ENCODE results near the gene FBXL13.

The FBXL13 gene

DNA sequence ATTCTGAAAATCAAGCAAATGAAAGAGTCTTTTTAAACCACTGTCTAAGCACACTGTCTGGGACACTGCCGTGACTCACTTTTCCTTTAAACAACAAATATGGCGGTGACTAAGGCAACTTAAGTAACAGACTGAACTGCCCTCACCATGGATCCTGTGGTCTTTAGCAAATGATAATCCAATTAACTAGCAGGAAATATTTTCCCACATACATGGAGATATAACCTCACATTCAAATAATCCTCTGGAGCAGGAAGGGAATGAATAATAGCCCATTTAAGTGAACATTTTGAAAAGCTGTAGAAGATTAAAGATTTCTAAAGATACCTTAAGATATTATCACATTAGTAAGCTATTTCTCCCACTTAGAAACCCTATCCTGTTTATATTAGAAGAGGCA, 202.1 kb downstream of the FBXL13 start:
- Histone ChIP-seq H3K27me3 (ENCODE audit: insufficient read depth, low read depth) (no peaks in the 10 kb centered on the region), H3K79me2 (ENCODE audit: insufficient read depth, low read depth) (no peaks in the 10 kb centered on the region), H2AFZ (ENCODE audit: low read depth) (no peak overlapping the region), H3K9ac (no peak overlapping the region), H3K27ac (no peak overlapping the region), H3K36me3 (ENCODE audit: insufficient read depth) (no peaks in the 10 kb centered on the region), H3K4me1 (ENCODE audit: low read depth, poor library complexity, severe bottlenecking) (no peaks in the 10 kb centered on the region), H3K4me3 (IDR thresholded peaks at IDR 0.05; ENCODE audit: insufficient read depth, low read depth, low read length) (no peak overlapping the region), H3K4me2 (no peak overlapping the region), H4K20me1 (ENCODE audit: insufficient read depth) (no peaks in the 10 kb centered on the region)
- TF ChIP-seq, protein P1, sequence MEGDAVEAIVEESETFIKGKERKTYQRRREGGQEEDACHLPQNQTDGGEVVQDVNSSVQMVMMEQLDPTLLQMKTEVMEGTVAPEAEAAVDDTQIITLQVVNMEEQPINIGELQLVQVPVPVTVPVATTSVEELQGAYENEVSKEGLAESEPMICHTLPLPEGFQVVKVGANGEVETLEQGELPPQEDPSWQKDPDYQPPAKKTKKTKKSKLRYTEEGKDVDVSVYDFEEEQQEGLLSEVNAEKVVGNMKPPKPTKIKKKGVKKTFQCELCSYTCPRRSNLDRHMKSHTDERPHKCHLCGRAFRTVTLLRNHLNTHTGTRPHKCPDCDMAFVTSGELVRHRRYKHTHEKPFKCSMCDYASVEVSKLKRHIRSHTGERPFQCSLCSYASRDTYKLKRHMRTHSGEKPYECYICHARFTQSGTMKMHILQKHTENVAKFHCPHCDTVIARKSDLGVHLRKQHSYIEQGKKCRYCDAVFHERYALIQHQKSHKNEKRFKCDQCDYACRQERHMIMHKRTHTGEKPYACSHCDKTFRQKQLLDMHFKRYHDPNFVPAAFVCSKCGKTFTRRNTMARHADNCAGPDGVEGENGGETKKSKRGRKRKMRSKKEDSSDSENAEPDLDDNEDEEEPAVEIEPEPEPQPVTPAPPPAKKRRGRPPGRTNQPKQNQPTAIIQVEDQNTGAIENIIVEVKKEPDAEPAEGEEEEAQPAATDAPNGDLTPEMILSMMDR (conservative IDR thresholded peaks at IDR 0.05; ENCODE audit: low read depth, low read length), result no peak

DNA sequence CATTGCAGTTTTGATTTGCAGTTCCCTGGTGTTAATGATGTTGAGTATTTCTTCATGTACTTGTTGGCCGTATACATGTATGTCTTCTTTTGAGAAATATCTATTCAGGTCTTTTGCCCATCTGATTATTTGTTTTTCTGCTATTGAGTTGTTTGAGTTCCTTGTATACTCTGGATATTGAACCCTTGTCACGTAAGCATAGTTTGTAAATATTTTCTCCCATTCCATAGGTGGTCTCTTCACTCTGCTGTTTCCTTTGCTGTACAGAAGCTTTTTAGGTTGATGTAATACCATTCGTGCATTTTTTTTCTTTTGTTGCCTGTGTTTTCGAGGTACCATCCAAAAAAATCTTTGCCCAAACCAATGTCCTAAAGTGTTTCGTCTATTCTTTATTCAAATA, 205.4 kb downstream of the FBXL13 start:
- Histone ChIP-seq H3K4me1 (ENCODE audit: low read depth, poor library complexity, severe bottlenecking) (no peaks in the 10 kb centered on the region), H3K36me3 (ENCODE audit: insufficient read depth) (no peaks in the 10 kb centered on the region), H3K27ac (no peak overlapping the region), H3K9ac (no peak overlapping the region), H3K4me2 (no peak overlapping the region), H2AFZ (ENCODE audit: low read depth) (no peak overlapping the region), H3K79me2 (ENCODE audit: insufficient read depth, low read depth) (no peaks in the 10 kb centered on the region), H4K20me1 (ENCODE audit: insufficient read depth) (no peaks in the 10 kb centered on the region), H3K27me3 (ENCODE audit: insufficient read depth, low read depth) (no peaks in the 10 kb centered on the region), H3K4me3 (IDR thresholded peaks at IDR 0.05; ENCODE audit: insufficient read depth, low read depth, low read length) (no peak overlapping the region)
- TF ChIP-seq, protein P1 (conservative IDR thresholded peaks at IDR 0.05; ENCODE audit: low read depth, low read length), result no peak

DNA sequence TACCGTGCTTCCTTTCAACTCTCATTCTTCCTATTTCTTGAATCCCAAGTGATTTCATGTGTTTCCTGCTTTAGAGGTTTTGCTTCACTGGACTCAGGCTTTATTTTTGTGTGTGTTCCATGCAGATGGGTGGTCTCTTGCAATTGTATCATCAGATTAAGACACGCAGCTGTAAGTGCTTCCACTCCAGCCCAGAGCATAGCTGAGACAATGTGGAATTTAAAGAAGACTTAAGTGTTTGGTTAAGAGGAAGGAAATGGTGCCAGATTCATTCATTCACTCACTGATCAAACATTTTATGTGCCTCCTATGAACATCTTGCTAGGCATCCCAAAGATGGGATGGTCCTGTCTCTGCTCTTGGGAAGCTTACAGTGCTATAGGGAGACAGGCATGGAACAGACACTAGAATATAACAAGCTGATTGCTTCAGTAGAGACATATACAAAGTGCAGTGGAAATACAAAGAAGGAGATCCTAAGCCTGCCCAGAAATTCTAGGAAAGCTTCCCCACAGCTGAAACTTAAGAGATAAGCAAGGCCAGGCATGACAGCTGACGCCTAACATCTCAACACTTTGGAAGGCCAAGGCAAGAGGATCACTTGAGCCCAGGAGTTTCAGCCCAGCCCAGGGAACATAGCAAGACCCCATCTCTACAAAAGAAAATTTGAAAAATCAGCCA, 207.9 kb downstream of the FBXL13 start:
- no peak overlapping the region for H3K4me3 ChIP-seq (IDR thresholded peaks at IDR 0.05; ENCODE audit: insufficient read depth, low read depth, low read length)
- H2AFZ ChIP-seq (ENCODE audit: low read depth), result no peak overlapping the region
- no peaks in the 10 kb centered on the region for H3K79me2 ChIP-seq (ENCODE audit: insufficient read depth, low read depth)
- H4K20me1 ChIP-seq (ENCODE audit: insufficient read depth), result no peaks in the 10 kb centered on the region
- no peak overlapping the region for H3K4me2 ChIP-seq
- no peak overlapping the region for H3K27ac ChIP-seq
- TF ChIP-seq, protein P1 (conservative IDR thresholded peaks at IDR 0.05; ENCODE audit: low read depth, low read length), result no peak
- H3K4me1 ChIP-seq (ENCODE audit: low read depth, poor library complexity, severe bottlenecking), result no peaks in the 10 kb centered on the region
- no peaks in the 10 kb centered on the region for H3K36me3 ChIP-seq (ENCODE audit: insufficient read depth)
- no peak overlapping the region for H3K9ac ChIP-seq
- no peaks in the 10 kb centered on the region for H3K27me3 ChIP-seq (ENCODE audit: insufficient read depth, low read depth)

DNA sequence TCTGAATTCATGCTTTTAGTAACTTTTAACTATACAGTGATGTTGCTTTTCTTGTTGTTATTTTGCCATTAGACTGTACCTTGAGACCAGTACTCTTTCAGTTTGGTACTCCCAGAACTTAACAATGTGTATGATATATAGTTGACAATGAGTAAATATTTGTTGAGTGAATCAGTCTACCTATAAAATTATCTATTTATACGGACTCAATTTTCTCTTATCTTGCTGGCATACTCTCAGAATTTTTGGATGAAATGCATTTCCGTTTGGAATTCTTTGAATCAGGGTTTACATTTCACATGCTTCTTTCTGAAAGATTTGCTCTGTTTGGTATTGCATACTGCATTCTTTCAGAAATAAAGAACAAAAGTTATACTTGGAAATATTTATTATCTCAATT, 209.6 kb downstream of the FBXL13 start:
- H4K20me1 ChIP-seq (ENCODE audit: insufficient read depth), result no peaks in the 10 kb centered on the region
- TF ChIP-seq, protein P1 (conservative IDR thresholded peaks at IDR 0.05; ENCODE audit: low read depth, low read length), result no peak
- H3K79me2 ChIP-seq (ENCODE audit: insufficient read depth, low read depth), result no peaks in the 10 kb centered on the region
- H3K36me3 ChIP-seq (ENCODE audit: insufficient read depth), result no peaks in the 10 kb centered on the region
- no peaks in the 10 kb centered on the region for H3K4me1 ChIP-seq (ENCODE audit: low read depth, poor library complexity, severe bottlenecking)
- no peak overlapping the region for H3K4me2 ChIP-seq
- no peak overlapping the region for H3K9ac ChIP-seq
- no peak overlapping the region for H3K27ac ChIP-seq
- H3K27me3 ChIP-seq (ENCODE audit: insufficient read depth, low read depth), result no peaks in the 10 kb centered on the region
- H2AFZ ChIP-seq (ENCODE audit: low read depth), result no peak overlapping the region
- H3K4me3 ChIP-seq (IDR thresholded peaks at IDR 0.05; ENCODE audit: insufficient read depth, low read depth, low read length), result no peak overlapping the region
